Endothelial cell (in vitro differentiated cells): Measurements from ENCODE around the gene ARMH3. TPM values are rescaled to one million over a fixed set of nuclear protein-coding genes. Genes with fewer than 3 reads are reported as not detected.

Source experiments
- DNase-seq: peaks from one replicate; pipeline ENCODE4 v3.0.0; 2021; ENCODE audit warnings: low spot score
- H3K27ac Mint-ChIP-seq: one replicate; pipeline ENCODE4 v1.8.0; 2021; ENCODE audit warnings: mixed read lengths, inconsistent platforms; ENCODE audit not compliant: unreplicated experiment
- H3K27me3 Mint-ChIP-seq: one replicate; pipeline ENCODE4 v1.8.0; 2021; ENCODE audit warnings: mild to moderate bottlenecking, moderate library complexity, mixed read lengths, inconsistent platforms; ENCODE audit not compliant: unreplicated experiment
- H3K36me3 Mint-ChIP-seq: one replicate; pipeline ENCODE4 v1.8.0; 2021; ENCODE audit warnings: mild to moderate bottlenecking, low read depth, mixed read lengths, inconsistent platforms; ENCODE audit not compliant: unreplicated experiment
- H3K4me1 Mint-ChIP-seq: one replicate; pipeline ENCODE4 v1.8.0; 2021; ENCODE audit warnings: mild to moderate bottlenecking, mixed read lengths, inconsistent platforms; ENCODE audit not compliant: unreplicated experiment
- H3K4me3 Mint-ChIP-seq: one replicate; pipeline ENCODE4 v1.8.0; 2021; ENCODE audit warnings: mild to moderate bottlenecking, mixed read lengths, inconsistent platforms; ENCODE audit not compliant: unreplicated experiment
- H3K9me3 Mint-ChIP-seq: one replicate; pipeline ENCODE4 v1.8.0; 2021; ENCODE audit warnings: mixed read lengths, inconsistent platforms; ENCODE audit not compliant: unreplicated experiment
- total RNA-seq: library from RNA; stranded (reverse); fragmentation: NEBNext Ultra II Directional; extraction: Animal tissue kit (Norgen Biotek cat#: 25700); gene quantifications from one replicate; pipeline ENCODE4 v1.2.1, GENCODE V29; 2021; ENCODE audit not compliant: unreplicated experiment
- TF ChIP-seq, protein P1 (sequence below): fragments of 200-600 bp; sonication (generic); IDR thresholded peaks from one replicate; pipeline ENCODE4 v1.5.0; 2021; ENCODE audit warnings: antibody characterized with exemption; ENCODE audit not compliant: unreplicated experiment

Gene ARMH3
- total RNA-seq, 1 donor from 2014 or later, result 20.5 TPM

DNA sequence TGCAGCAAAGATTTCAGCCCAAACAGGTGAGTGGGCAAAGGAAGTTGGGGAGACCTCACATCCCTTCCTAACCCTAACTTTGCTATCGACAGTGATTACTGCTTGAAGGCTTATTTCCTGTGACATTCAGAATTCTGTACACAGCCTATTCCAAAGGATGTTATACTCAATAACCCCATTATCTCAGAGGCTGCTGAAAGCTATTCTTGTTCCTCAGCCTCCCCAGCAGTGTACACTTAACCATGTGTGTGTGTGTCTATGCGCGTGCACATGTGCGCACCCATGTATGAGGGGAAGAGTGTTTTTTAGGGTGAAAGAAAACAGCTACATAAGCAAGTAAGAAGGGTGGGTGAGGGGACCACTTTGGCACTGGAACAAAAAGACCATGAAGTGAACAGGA, 122.0 kb downstream of the ARMH3 start:
- Mint-ChIP-seq H3K27ac (peak overlapping the region; percentile 37), H3K9me3 (no peaks in the 10 kb centered on the region), H3K36me3 (no peaks in the 10 kb centered on the region), H3K4me1 (peaks cover 25% of the 10 kb centered on the region), H3K4me3 (no peak overlapping the region), H3K27me3 (peaks cover 2% of the 10 kb centered on the region)
- no peak for DNase-seq
- TF ChIP-seq, protein P1, sequence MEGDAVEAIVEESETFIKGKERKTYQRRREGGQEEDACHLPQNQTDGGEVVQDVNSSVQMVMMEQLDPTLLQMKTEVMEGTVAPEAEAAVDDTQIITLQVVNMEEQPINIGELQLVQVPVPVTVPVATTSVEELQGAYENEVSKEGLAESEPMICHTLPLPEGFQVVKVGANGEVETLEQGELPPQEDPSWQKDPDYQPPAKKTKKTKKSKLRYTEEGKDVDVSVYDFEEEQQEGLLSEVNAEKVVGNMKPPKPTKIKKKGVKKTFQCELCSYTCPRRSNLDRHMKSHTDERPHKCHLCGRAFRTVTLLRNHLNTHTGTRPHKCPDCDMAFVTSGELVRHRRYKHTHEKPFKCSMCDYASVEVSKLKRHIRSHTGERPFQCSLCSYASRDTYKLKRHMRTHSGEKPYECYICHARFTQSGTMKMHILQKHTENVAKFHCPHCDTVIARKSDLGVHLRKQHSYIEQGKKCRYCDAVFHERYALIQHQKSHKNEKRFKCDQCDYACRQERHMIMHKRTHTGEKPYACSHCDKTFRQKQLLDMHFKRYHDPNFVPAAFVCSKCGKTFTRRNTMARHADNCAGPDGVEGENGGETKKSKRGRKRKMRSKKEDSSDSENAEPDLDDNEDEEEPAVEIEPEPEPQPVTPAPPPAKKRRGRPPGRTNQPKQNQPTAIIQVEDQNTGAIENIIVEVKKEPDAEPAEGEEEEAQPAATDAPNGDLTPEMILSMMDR, result no peak

GRCh38 chr10:101932183-101932582, 123.8 kb downstream of the ARMH3 start:
- no peak for DNase-seq
- no peaks in the 10 kb centered on the region for H3K36me3 Mint-ChIP-seq
- H3K4me1 Mint-ChIP-seq, result peaks cover 16% of the 10 kb centered on the region
- H3K27me3 Mint-ChIP-seq, result peaks cover 2% of the 10 kb centered on the region
- TF ChIP-seq, protein P1, result no peak
- H3K4me3 Mint-ChIP-seq, result no peak overlapping the region
- H3K9me3 Mint-ChIP-seq, result no peaks in the 10 kb centered on the region
- H3K27ac Mint-ChIP-seq, result no peak overlapping the region

GRCh38 chr10:101925027-101925426, 130.9 kb downstream of the ARMH3 start:
- H3K27ac Mint-ChIP-seq, result no peak overlapping the region
- H3K4me1 Mint-ChIP-seq, result peaks cover 4% of the 10 kb centered on the region
- DNase-seq, result no peak
- H3K4me3 Mint-ChIP-seq, result no peak overlapping the region
- no peaks in the 10 kb centered on the region for H3K36me3 Mint-ChIP-seq
- TF ChIP-seq, protein P1, result no peak
- no peaks in the 10 kb centered on the region for H3K27me3 Mint-ChIP-seq
- H3K9me3 Mint-ChIP-seq, result no peaks in the 10 kb centered on the region

DNA sequence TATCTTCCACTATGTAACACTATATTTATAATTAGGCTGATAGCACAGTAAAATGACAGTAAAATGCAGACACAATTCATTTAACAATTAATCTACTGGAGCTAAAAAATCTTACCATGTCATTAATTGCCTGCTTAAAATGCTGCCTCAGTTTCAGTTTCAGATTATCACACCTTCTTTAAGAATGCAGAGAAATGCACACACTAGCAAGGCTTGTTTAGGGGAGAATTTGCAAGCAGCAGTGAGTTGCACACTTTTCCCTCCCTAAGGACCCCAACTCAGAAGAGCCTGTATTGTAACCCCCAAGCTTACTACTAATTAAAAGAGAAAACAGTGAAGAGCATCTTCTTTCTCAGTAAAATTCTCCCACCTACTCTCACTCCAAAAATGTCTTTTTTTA, 132.7 kb downstream of the ARMH3 start:
- Mint-ChIP-seq H3K4me3 (no peak overlapping the region), H3K4me1 (peaks cover 14% of the 10 kb centered on the region), H3K27ac (no peak overlapping the region), H3K36me3 (no peaks in the 10 kb centered on the region), H3K27me3 (no peaks in the 10 kb centered on the region), H3K9me3 (no peaks in the 10 kb centered on the region)
- TF ChIP-seq, protein P1, result no peak
- no peak for DNase-seq

DNA sequence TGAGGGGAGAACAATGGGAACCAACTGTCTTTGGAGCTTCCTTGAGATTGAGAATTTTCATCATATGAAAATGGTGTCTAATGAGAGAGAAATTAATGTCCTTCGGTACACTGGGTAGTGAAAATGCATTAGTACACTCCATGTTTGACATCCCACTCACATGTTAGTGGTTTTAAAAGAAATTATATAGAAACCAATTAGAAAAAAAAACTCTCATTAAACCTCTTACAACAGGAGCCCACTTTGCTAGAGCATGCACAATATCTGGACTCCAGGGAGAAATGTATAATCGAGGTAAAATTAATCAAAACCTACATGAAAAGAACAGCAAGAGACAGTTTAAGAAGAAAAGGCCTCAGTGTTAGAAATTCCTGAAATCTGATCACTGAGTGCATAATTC, 133.1 kb downstream of the ARMH3 start:
- peaks cover 14% of the 10 kb centered on the region for H3K4me1 Mint-ChIP-seq
- H3K4me3 Mint-ChIP-seq, result no peak overlapping the region
- H3K36me3 Mint-ChIP-seq, result no peaks in the 10 kb centered on the region
- no peaks in the 10 kb centered on the region for H3K9me3 Mint-ChIP-seq
- no peaks in the 10 kb centered on the region for H3K27me3 Mint-ChIP-seq
- TF ChIP-seq, protein P1, result no peak
- no peak overlapping the region for H3K27ac Mint-ChIP-seq
- DNase-seq, result no peak
